RPMI7951 (cell line): Measurements from ENCODE around the gene KLHL26. TPM values are rescaled to one million over a fixed set of nuclear protein-coding genes. Genes with fewer than 3 reads are reported as not detected.

Experiments used
- DNase-seq: peaks from one replicate; pipeline ENCODE4 v3.0.0-alpha.2; 2012; ENCODE audit warnings: low read depth
- total RNA-seq: library from RNA; depleted of rRNA; stranded (reverse); fragments of >200 nt; shearing (Covaris generic); gene quantifications from 2 replicates; pipeline ENCODE4 v1.2.3, GENCODE V29; 2014

The KLHL26 gene
- total RNA-seq, 1 experiment from 2014 or later, result 3.0 TPM

DNA sequence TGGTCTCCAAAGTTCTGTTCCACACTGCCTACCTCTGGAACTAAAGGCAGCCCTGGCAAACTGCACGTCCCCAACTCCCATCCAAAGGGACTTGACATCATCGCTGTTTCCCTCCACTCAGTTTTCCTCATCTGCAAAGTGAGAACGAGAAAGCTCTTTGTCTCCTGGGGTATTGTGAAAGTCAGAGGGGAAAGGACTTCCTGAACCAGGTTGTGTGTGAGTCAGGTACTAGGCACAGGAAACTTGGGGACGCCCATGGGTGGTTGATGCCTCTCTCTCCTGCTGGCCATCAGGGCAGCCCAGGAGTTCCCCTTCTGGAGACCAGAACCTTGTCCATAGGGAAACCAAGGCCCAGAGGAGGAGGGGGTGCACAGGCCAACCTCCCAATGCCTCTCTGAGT is 35.0 kb upstream of the KLHL26 start:
- DNase-seq, result no peak

DNA sequence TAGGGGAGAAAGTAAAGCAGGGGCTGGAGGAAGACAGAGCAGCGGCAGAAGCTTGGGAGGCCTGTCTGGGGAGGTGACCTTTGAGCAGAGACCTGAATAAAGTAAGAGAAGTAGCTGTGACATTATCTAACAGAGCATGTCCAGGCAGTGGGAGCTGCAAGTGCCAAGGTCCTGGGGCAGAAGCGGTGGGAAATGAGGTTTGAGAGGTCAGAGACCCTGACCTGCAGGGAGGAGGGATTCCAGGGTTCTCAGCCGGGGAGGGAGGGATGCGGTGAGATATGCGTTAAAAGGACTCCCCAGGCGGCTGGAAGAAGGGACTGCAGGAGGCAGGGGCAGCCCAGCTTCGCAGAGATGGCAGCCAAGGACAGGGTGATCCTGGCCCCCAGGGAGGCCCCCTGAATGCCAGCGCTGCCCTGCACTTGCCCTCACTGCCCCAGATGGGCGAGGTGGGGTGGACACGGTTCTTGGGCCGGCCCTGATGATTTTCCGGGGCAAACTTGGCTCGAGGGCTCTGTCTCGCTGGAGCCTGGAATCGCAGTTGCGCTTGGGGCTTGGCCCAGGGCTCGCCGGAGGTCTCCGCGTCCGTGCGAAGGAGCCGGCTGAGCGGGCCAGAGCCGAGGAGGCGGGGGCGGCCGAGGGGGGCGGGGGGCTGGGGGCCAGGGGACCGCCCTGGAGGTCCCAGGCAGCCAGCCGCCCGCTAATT is 33.4 kb upstream of the KLHL26 start:
- DNase-seq, result no peak

DNA sequence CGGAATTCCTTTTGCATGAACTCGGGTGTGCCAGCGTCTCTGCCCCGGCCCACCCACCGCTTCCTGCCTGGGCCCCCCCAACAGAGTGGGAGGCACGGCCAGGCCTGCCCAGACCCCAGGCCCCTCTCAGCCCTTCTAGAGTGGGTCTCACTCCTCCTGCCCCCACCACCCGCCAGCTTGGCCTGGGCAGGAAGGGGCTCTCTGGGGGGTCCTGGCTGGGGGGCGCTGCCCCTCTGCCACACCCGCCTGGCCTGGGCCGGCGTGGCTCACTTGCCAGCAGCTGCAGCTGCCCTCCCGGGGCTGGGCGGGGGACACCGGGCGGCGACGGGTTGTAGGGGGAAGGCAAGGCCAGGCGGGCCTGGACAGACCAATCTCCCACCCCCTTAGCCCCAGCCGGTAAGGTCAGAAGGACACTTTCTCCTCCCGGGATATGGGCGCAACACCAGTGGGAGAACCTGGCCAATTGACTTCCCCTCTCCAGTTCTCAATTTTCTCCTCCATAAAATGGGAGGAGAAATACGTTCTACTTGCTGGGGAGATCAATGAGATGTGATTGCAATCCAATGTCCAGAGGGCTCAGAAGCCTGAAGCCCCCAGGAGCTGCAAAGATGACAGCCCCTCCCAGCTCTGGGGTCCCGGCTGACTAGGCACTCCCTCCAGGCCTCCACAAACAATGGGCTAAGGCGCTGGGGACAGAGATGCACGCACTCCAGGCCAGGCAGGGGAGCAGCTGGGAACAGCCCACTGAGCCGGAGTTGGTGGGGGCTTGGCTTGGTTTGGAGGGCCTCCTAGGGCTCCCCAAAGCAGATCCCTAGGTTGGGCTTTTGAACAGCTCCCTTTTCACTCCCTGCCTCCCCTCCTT is 32.6 kb upstream of the KLHL26 start:
- DNase-seq, result no peak

DNA sequence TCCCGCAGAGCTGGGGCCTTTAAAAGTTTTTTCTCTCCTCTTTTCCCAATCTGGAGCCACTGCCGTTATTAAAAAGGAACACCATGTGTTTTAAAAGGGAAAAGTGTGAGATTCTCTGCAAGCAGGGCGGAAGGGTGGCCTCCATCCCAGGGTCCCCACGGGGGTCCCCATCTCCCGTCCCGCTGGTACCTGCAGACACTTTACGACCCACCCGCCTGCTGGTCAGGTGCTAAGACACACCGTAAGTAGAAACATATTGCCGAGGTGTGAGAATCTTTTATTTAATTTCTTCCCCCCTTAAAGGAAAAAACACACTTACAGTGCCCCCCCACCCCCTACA is 32.0 kb upstream of the KLHL26 start:
- no peak for DNase-seq

DNA sequence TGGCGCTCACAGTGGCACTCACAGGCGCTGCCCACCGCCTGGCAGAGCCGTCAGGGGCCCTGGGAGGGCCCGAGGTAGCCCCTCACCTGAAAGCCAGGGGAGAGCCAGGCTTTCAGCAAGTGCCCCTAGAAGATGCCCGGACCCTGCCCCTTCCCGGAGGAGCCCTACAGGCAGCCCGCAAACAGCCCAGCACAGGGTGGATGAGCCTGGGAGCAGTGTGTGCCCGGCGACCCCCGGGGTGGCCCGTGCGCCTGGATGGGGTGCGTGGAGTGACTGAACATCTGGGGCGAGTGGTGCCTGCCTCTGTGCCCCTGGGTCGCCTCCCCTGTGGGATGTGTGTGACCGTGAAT is 31.7 kb upstream of the KLHL26 start:
- no peak for DNase-seq

DNA sequence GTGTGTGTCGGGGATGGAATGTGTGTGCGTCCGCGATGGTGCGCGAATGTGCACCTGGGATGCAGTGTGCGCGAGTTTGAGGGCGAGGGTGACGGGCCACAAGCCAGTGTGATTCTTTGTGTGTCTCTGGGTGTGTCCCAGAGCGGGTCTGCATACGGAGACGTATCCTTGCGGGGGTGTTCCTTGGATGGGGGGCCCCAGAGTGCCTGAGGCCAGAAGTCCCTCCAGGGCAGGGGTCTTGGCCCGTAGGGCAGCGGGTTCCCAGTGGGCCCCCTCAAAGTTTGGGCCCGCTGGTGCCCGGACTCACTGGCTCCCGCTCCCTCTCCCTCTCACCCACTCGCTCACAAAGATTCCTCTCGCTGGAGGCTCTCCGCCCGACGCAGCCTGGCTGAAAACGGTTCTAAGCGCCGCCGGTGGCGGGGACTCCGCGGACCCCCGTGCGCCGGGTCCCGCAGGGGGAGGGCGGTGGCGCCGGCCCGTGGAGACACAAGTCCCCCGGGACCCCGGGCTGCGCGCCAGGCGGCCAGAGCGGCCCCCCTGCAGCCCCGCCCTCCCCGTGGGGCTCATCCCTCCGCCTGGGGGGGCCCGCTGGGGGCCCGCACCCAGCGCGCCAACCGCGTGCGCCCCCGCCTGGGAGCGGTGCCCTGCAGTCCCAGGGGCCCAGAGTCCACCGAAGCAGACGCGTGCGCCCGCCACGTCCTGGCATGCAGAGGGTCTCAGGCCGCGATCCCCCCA is 31.1 kb upstream of the KLHL26 start:
- no peak for DNase-seq

DNA sequence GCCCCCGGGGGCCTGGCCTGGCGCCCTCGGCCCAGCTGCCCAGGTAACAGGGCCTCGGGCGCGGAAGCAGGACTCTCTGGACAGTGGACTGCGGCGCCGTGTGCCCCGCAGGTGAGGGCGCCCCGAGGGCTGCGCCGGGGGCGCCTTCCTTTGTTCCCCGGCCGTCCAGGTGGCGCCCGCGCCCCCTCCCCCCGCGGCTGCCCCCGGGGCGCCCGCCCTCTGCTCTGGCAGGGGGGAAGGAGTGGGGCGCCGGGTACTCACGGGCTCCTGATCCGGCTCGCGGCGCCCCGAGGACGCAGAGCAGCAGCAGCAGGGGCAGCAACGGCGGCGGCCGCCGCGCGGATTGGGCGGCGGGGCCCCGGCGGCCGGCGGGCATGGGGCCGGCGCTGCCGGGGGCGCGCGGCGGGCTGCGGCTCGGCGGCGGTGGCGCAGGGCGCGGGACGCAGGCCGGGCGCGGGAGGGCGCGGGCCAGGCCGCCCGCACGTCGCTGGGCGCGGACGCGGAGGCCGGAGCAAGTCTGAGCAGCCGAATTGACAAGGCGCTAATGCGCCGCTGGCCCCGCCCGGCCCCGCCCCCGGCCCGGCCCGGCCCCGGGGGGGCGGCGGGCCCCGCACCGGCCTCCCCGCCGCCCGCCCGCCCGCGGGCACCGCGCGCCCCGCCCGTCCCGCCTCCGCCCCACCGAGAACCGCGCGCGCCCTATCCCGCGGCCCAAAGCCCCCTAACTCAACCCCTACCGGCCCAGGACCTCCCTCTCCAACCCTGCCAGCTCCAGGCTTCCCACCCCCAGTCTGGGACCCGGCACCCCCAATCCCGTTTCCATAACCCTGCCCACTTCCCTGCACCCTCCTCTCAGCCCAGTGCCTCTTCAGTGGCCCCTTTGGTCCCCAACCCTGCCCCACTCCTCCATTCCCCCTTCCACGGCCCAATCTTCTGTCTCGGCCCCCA is 30.3 kb upstream of the KLHL26 start, which contains the start of gene CRLF1:
Gene CRLF1, minus strand, starts transcription at position 519 of the 945 bp plus-strand sequence. Its CDS starts 143 bp downstream, at position 376.
- DNase-seq, result no peak

DNA sequence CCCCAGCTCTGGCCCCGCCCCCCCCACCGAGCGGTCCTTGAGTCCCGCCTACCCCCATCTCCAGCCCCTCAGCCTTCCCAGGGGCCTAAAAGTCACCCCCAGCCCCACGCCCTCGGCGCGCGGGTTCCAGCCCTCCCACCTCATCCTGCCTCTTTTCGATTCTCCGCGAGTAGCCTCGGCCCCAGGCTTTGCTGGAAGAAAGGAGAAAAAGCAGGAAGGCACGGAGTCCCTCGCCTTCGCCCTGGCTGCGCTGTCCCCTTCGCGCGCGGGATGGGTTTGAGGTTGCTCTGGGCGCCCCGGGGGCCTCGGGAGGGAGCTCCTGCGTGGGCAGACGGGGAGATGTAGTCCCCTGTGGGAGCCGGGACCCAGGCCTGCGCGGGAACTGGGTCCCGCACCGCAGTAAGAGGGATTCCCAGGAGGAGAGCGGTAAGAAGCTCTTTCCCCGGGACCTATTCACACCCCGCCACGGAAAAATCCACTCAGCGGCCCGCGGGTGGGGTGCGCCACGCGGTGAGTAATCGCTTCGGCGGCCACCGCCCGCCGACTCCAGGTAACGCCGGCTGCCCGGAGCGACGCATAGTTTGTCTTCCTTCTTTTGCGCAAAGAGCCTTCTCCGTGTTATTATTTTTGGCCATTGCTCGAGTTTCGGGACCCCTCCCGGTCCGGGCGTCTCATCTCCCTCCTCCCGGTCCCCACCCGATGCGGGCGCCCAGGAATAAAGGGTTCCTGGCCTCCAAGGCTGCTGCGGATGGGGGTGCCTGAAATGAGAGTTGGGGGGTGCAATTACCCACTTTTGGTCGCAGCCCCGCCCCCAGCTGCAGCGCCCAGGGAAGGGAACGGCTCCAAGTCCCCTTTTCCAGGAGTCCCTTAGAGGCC is 29.4 kb upstream of the KLHL26 start:
- DNase-seq, result no peak

DNA sequence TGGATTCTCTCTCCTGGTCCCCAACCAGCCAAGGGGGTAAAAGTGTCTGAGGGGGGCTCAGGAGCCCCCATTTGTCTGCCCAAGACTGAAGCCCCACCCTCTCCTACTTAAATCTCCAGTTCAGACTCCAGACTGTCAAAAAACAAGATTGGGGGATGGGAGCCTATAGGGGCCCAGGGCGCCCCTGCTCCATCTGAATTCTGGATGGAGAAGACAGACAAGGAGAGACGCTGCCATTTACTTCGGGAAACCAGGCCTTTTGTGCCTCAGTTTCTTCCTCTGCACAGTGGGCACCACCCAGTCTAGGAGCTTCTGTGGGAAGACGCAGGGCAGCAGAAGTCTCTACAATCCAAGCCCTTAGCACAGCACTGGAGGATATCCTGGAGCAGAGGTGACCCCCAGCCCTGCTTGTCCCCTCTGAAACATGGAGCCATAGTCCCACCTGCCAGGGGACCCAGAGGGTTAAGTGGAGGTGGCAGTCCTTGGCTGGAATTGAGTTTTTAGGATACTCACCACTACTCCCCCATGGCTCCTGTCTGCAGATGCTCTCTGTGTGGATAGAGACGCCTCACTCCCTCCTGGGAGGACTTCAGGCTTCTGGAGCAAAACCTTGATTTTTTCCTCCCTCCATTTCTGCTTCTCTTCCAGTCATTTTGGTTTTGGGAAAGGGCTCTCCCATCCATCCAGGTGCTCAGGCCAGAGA is 28.6 kb upstream of the KLHL26 start:
- no peak for DNase-seq

DNA sequence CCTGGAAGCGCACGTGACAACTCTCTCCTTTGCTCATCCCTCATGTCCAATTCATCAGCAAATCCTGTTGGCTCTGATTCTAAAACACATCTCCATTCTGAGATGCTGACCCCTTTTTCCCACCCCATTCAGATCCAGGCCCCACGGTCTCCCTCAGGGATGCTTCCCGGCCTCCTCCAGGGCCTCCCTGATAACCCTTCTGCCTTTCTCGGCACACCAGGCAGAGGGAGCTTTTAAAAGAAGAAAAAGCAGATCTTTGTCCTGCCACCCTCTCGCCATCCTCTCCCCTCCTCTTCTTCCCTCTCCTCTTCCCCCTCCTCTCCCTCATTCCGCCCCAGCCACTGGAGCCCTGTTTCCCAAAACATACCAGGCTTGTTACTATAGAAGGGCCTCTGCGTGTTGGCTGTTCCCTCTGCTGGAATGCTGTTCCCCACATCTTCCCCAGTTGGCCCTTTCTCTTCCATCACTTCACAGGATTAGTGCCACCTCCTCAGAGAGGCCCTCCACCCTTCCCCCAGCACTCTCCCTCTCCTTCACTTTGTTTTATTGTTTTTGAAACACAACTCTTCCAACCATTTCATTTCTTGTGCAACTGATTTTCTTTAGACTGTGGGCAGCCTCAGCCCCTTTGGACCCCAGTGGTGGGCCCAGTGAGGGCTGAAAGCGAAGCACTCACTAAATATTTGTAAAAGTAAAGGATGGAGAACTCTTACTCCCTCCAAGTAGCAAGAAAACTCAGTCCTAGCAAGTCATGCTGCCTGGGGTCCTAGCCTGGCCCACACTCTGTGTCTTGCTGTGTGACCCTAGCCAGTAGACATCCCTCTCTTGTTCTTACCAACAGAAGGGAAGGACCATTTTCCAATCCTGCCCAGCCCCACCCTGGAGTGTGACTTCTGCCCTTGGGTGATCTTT is 27.8 kb upstream of the KLHL26 start:
- no peak for DNase-seq

DNA sequence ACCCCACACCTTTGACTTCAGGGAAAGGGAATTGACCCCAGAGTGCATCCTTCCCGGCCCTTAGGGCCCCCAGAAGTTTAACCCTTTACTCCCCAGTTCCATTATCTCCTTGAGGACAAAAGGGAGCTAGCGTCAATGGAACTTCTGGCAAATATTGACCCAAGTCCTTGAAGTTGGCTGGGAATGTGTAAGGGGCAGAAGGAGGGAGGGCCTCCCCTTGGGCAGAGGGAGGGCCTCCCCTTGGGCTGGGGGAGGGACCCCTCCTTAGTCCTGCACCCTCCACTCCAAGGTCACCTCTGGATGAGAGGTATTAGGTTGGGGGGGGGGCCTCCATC is 27.1 kb upstream of the KLHL26 start:
- no peak for DNase-seq

DNA sequence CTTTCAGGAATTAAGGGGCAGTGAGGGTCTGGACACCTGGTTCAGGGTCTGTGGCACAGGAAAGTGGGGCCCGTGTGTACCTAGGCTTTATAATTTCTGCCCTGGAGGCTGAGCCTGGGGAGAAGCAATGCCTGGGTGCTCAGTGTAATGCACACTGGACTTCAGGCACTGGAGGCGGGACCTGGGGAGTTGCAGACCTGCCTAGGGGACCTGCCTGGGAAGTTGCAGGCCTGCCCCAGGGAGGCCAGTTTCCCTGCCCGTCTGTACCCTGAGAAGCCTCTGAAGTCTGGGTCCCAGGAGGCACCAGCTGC is 26.6 kb upstream of the KLHL26 start:
- DNase-seq, result no peak

DNA sequence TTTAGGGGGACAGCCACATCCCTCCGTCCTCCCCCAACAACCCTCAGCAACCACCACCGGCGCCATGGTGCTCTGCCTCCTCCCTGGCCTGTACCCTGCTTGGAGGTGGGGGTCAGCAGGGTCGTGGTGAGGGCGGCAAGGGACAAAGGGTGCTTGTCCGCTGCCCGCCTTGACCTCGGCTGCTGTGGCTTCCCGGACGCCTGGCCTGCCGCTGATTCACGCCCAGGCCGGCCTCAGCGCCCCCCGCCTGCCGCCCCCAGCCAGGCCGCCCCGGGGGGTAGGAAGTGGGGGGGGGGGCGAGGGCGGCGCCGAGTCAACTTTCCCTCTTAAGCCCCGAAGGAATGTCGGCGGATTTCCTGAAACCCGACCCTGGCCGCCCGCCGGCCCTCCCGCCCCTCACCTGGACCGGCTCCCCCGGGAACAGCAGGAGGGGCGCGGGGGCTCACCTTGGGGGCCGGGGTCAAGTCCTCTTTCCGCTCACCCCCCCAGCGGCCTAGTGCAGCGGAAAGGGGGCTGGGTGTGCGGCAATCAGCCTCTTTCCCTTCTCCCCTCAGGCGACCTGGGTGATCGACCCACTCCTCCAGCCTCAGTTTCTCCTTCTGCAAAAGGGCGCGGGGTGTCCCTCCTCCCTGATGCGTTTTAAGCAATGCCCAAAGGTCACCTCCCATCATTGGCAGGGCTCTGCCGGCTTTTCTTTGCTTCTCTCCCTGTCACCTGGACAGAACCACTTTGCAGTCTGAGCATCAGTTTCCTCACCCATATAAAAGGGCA is 26.1 kb upstream of the KLHL26 start:
- DNase-seq, result no peak

DNA sequence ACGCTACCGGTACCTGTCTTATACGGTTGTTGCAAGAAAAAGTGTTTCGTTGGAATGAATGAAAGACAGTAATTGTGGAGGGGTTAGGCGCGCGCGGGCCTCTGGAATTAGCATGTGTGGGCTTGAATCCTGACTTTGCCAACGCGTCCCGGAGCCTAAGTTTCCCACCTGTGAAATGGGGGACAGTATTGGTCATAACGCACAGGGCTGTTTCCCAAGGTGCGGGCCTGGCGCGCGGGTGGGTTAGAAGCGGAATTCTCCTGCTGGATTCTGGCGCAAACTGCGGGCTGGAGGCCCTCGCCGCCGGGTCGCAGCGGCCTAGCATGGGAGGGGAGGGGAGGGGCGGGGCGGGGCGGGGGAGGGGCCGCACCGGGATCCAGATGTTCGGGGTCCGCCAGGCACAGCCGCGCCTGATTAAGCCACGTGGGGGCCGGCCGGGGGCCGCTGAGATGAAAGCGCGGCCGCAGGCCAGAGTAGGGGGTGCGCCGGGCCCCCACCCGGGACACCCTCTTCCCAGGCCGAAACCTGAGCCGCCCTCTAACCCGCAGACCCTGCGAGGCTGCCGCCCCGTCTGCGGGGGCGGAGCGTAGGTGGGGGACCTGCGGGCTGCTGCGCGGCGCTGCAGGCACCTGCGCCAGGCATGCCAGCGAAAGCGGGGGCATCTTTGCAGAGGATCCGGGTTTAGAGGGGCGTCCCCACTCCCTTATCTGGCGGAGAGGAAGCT is 25.3 kb upstream of the KLHL26 start:
- no peak for DNase-seq

DNA sequence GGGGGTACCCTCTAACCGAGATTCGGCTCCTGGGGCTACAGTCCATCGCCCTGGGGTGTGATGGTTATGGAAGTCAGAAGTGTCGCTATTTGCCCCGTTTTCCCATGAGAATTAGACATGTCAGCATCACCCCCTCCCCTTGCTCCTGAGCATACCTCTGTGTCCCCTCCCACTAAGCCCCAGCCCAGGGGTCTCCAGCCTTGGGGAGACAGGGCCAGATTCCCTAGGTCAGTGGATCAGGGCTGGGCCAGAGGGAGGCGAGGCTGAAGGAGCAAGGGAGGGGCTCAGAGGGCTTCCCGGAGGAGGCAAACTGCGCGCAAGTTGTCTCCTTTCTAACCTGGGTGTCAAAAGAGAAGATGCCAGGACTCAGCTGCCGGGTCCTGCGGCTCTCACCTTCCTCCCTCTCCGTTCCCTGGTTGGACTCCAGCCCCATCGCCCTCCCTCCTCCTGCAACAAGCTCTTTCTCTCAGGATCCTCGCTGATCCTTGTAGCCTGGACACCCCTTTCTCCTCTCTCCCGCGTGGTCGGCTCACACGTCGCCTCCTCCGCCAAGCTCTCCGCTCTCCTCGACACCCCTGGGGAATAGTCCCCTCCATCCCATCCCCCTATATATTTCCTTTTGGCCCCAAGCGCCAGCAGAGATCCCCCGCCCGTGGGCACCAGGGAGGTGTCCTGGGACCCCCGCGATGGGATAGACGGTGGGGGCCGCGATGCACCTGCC is 24.6 kb upstream of the KLHL26 start:
- no peak for DNase-seq

DNA sequence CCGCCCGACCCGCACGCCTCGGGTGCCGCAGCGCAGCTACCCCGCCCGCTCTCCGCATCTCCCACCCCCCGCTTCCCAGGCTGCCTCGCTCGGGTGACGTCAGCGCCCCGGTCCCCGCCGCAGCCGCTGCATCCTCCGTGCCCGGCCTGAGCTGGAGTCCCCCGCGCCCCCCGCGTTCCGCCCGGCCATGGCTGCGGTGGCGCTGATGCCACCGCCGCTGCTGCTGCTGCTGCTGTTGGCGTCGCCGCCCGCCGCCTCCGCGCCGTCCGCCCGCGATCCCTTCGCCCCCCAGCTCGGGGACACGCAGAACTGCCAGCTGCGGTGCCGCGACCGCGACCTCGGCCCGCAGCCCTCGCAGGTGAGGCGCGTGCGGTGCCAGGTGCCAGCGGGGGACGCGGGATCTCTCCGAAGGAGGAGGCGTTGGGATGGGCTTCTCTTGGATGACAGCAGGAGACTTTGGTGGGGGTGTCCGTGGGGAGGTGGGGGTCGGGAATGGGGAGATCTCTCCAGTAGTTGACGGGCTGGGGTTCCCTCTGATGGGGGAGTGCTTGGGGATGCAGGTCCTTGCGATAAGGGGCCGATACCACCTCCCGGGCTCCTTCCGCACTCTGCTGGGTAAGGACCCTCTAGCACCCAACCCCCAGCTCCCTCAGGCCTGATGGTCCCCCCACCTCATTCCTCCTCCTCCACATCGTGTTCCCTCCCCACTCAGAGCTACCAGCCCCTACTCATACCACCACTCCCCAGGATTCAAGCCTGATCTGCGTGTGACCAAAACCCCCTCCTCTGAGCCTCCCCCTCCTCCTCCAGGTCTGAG is 23.8 kb upstream of the KLHL26 start, which contains the start of gene TMEM59L:
Gene TMEM59L, plus strand, starts transcription at position 99 of the 817 bp plus-strand sequence. Its CDS starts 89 bp downstream, at position 188.
- no peak for DNase-seq
